MCF 10A (cell line): ENCODE results near the gene NAA25. TPM values are rescaled to one million over a fixed set of nuclear protein-coding genes. Genes with fewer than 3 reads are reported as not detected.
A peak's percentile ranks its signal among the peaks of the same experiment; 100 is the strongest.

Experiments used
- BruUV-seq: library from RNA; stranded (reverse); fragments of 400-500 nt; replicated peaks from 2 replicates; lab custom pipeline; 2021; lab: Mats Ljungman, UMichigan
- CTCF ChIA-PET: fragments of 300-600 bp; sonication (Branson Sonifier 250); formaldehyde crosslinking; extraction: SDS; loops from one replicate; lab custom pipeline; 2021; ENCODE audit warnings: antibody characterized with exemption, inconsistent platforms; lab: Yijun Ruan, JAX
- POLR2A ChIA-PET: fragments of 300-600, 350-650 bp; sonication (Branson Sonifier 250); formaldehyde crosslinking; extraction: SDS; loops from one replicate; lab custom pipeline; 2020; ENCODE audit warnings: antibody characterized with exemption, inconsistent platforms; lab: Yijun Ruan, JAX
- DNase-seq: peaks from one replicate; pipeline ENCODE4 v3.0.0-alpha.2; 2018; ENCODE audit not compliant: unreplicated experiment
- H3K27ac Mint-ChIP-seq: one replicate; pipeline ENCODE4 v1.8.0; 2022; ENCODE audit warnings: mild to moderate bottlenecking, low read depth, mixed read lengths; ENCODE audit not compliant: unreplicated experiment
- H3K27me3 Mint-ChIP-seq: one replicate; pipeline ENCODE4 v1.8.0; 2022; ENCODE audit warnings: mixed read lengths; ENCODE audit not compliant: insufficient read depth, unreplicated experiment
- H3K36me3 Mint-ChIP-seq: one replicate; pipeline ENCODE4 v1.8.0; 2022; ENCODE audit warnings: mild to moderate bottlenecking, moderate library complexity, mixed read lengths; ENCODE audit not compliant: insufficient read depth, unreplicated experiment
- H3K4me1 Mint-ChIP-seq: one replicate; pipeline ENCODE4 v1.8.0; 2022; ENCODE audit warnings: mixed read lengths; ENCODE audit not compliant: insufficient read depth, unreplicated experiment
- H3K4me3 Mint-ChIP-seq: one replicate; pipeline ENCODE4 v1.8.0; 2022; ENCODE audit warnings: mild to moderate bottlenecking, moderate library complexity, mixed read lengths; ENCODE audit not compliant: unreplicated experiment
- H3K9me3 Mint-ChIP-seq: one replicate; pipeline ENCODE4 v1.8.0; 2022; ENCODE audit warnings: mixed read lengths; ENCODE audit not compliant: unreplicated experiment
- intact Hi-C: fragments of 100-400 bp; cut with micrococcal nuclease; formaldehyde crosslinking; loops from 2 replicates; pipeline ENCODE4 v1.14.1; 2022
- total RNA-seq: library from RNA; stranded (reverse); gene quantifications from 2 replicates; pipeline ENCODE4 v1.2.3, GENCODE V29; 2022
- TF ChIP-seq, protein P1 (sequence below): fragments of 200-600 bp; IDR thresholded peaks from one replicate; pipeline ENCODE4 v1.8.0; 2022; ENCODE audit warnings: antibody characterized with exemption, mild to moderate bottlenecking; ENCODE audit not compliant: unreplicated experiment

NAA25 gene
- total RNA-seq, 1 experiment from 2014 or later: 39.2 TPM

DNA sequence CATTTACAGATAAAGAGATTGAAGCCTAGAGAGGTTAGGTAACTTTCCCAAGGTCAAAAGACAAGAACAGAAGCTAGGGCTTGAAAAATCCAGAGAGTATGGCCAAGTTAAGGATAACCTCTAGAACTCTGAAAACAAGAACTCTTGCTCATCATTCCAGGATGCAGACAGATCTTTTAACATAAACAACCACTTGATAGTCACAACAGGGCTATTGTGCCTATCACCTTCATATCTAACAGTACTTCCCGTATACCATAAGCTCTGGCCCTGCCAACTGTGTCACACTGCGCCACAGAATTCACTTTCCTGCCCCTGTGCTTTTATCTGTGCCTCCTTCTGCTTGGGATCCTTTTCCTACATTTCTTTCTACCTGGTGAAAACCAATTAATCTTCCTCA lies 77.1 kb downstream of the NAA25 start:
- DNase-seq: no peak
- Mint-ChIP-seq H3K9me3 (no peaks in the 10 kb centered on the region), H3K4me3 (no peak overlapping the region), H3K27me3 (no peaks in the 10 kb centered on the region), H3K4me1 (no peaks in the 10 kb centered on the region), H3K36me3 (peaks cover 94% of the 10 kb centered on the region), H3K27ac (no peak overlapping the region)
- ChIA-PET POLR2A (interaction anchor here (0.6 to 1.0 kb wide), 3 partner anchors 8 to 167 kb away, joined by 3 to 4 read pairs (median 4); no protein-coding TSS in a partner anchor), CTCF (no interaction called here)
- TF ChIP-seq, protein P1, sequence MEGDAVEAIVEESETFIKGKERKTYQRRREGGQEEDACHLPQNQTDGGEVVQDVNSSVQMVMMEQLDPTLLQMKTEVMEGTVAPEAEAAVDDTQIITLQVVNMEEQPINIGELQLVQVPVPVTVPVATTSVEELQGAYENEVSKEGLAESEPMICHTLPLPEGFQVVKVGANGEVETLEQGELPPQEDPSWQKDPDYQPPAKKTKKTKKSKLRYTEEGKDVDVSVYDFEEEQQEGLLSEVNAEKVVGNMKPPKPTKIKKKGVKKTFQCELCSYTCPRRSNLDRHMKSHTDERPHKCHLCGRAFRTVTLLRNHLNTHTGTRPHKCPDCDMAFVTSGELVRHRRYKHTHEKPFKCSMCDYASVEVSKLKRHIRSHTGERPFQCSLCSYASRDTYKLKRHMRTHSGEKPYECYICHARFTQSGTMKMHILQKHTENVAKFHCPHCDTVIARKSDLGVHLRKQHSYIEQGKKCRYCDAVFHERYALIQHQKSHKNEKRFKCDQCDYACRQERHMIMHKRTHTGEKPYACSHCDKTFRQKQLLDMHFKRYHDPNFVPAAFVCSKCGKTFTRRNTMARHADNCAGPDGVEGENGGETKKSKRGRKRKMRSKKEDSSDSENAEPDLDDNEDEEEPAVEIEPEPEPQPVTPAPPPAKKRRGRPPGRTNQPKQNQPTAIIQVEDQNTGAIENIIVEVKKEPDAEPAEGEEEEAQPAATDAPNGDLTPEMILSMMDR: no peak
- intact Hi-C loops: no loop called here
- BruUV-seq: no TSS peak

DNA sequence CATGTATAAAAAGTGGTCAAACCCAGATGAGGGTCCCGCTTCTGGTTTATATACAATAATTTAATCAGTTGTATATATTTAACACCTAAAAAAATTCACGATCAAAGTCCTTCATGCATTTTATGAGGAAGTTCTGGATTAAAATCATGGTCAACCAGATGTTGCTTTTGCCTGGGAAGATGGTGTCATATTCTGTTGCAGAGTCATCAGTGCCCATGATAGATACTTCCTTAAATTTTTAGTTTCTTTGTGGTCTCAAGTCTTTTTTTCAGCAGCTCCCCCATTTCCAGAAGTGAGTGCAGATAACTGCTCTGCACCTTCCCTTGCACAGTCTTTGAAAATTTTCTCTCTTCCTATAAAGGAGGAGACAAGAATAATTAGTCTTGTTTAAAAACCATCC lies 79.3 kb downstream of the NAA25 start:
- peaks cover 88% of the 10 kb centered on the region for H3K36me3 Mint-ChIP-seq
- DNase-seq: no peak
- no peak overlapping the region for H3K27ac Mint-ChIP-seq
- CTCF ChIA-PET: no interaction called here
- no TSS peak for BruUV-seq
- no peak overlapping the region for H3K4me3 Mint-ChIP-seq
- TF ChIP-seq, protein P1: no peak
- H3K4me1 Mint-ChIP-seq: peaks cover 6% of the 10 kb centered on the region
- intact Hi-C loops: no loop called here
- no peaks in the 10 kb centered on the region for H3K27me3 Mint-ChIP-seq
- no peaks in the 10 kb centered on the region for H3K9me3 Mint-ChIP-seq
- POLR2A ChIA-PET: interaction anchor here (0.8 kb wide), 1 partner anchor 15 kb away, joined by 3 read pairs; no protein-coding TSS in a partner anchor

DNA sequence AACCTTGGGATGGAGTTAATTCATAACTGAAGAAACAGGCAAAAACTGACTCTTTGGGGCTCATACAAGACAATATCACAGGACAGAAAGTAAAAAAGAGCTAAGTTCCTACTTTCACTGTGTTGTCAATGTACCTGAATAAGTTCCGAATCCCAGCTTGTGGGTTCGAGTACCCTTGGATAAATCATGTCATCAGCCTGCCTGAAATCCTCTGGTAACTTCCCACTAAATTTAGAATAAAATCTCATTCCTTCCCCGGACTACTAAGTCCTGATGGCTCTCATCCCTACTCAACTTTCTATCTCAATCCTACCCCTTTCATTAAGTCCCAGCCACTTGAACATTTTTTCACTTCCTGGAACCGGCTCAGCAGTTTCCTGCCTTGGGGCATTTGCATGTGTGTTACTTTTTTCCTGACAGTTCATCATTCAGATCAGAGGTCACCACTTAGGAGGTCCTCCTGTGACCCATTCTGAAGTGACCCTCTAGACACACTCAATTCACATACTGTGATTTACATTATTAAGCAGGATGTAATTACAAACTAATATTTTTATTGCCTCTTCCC lies 82.7 kb downstream of the NAA25 start:
- no peaks in the 10 kb centered on the region for H3K27me3 Mint-ChIP-seq
- no peak for DNase-seq
- POLR2A ChIA-PET: interaction anchor here (0.5 to 1.1 kb wide), 2 partner anchors 81 to 686 kb away, joined by 3 read pairs; no protein-coding TSS in a partner anchor
- H3K9me3 Mint-ChIP-seq: no peaks in the 10 kb centered on the region
- no peak overlapping the region for H3K4me3 Mint-ChIP-seq
- BruUV-seq: no TSS peak
- peaks cover 88% of the 10 kb centered on the region for H3K36me3 Mint-ChIP-seq
- intact Hi-C loops: no loop called here
- H3K27ac Mint-ChIP-seq: peak overlapping the region; percentile 73
- TF ChIP-seq, protein P1: no peak
- CTCF ChIA-PET: interaction anchor here (0.5 to 0.7 kb wide), 2 partner anchors 38 to 379 kb away, joined by 3 read pairs; no protein-coding TSS in a partner anchor
- H3K4me1 Mint-ChIP-seq: peaks cover 6% of the 10 kb centered on the region

DNA sequence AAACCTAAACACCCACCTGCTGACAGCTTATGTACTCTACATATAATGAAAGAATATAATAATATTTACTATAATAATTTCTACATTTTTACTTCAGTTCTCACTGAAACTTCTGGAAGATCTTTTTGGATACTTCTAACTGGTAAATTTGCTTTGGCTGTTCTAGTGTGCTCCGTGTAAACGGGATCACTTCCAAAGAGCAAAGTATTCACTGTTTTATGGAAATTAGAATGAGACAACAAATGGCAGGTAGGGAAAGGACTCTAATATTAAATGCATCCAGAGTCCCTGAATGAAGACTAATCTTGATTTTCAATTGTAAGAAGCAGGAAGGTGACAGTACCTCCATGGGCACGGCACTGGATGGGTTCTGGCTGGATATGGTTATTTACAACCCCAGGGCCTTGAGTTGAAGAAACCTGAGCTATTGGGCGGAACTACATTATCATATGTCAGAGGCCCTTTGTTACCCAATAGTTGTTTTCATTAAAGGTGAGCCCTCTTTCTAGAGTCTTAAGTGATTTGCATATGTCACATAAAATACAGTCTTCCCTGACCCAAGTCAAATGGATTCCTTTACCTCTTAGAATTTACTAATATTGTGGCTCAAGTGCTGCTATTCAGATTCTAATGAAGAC lies 84.7 kb downstream of the NAA25 start:
- peaks cover 84% of the 10 kb centered on the region for H3K36me3 Mint-ChIP-seq
- H3K4me1 Mint-ChIP-seq: peaks cover 14% of the 10 kb centered on the region
- no peak for DNase-seq
- TF ChIP-seq, protein P1: no peak
- ChIA-PET CTCF (interaction anchor here (0.7 to 2.9 kb wide), 2 partner anchors 9 to 11 kb away, joined by 3 to 11 read pairs; partner anchors contain the start of genes ERP29 and TMEM116), POLR2A (interaction anchor here (1.0 to 3.9 kb wide), 3 partner anchors 8 to 19 kb away, joined by 3 to 29 read pairs (median 3); partner anchors contain the start of genes ERP29 and TMEM116)
- intact Hi-C loops: no loop called here
- no peaks in the 10 kb centered on the region for H3K27me3 Mint-ChIP-seq
- BruUV-seq: no TSS peak
- H3K9me3 Mint-ChIP-seq: no peaks in the 10 kb centered on the region
- no peak overlapping the region for H3K4me3 Mint-ChIP-seq
- H3K27ac Mint-ChIP-seq: no peak overlapping the region
